ENCODE results near the gene ZNF563.

GRCh38 chr19:12325690-12326089 is 7.7 kb downstream of the ZNF563 start:
- TF ChIP-seq POLR2A (IDR thresholded peaks at IDR 0.05) (no peak), CTCF (IDR thresholded peaks at IDR 0.05) (no peak)
